Glomerular endothelial cell (primary cell): Measurements from ENCODE around the gene THOC5. TPM values are rescaled to one million over a fixed set of nuclear protein-coding genes. Genes with fewer than 3 reads are reported as not detected.
"Not testable (repeated sequence)": the region's sequence is repeated elsewhere in the genome, so short reads cannot be mapped to it uniquely, and the experiment has no call there.

ENCODE experiments used
- DNase-seq: peaks from one replicate; pipeline ENCODE4 v3.0.0-alpha.2; 2011; ENCODE audit warnings: low read depth, low spot score; ENCODE audit errors: extremely low read depth
- total RNA-seq: library from RNA; depleted of rRNA; stranded (reverse); fragments of >200 nt; gene quantifications from 2 replicates; pipeline ENCODE4 v1.2.3, GENCODE V29; 2015

The THOC5 gene
- total RNA-seq, 1 donor from 2014 or later: 50.9 TPM

DNA sequence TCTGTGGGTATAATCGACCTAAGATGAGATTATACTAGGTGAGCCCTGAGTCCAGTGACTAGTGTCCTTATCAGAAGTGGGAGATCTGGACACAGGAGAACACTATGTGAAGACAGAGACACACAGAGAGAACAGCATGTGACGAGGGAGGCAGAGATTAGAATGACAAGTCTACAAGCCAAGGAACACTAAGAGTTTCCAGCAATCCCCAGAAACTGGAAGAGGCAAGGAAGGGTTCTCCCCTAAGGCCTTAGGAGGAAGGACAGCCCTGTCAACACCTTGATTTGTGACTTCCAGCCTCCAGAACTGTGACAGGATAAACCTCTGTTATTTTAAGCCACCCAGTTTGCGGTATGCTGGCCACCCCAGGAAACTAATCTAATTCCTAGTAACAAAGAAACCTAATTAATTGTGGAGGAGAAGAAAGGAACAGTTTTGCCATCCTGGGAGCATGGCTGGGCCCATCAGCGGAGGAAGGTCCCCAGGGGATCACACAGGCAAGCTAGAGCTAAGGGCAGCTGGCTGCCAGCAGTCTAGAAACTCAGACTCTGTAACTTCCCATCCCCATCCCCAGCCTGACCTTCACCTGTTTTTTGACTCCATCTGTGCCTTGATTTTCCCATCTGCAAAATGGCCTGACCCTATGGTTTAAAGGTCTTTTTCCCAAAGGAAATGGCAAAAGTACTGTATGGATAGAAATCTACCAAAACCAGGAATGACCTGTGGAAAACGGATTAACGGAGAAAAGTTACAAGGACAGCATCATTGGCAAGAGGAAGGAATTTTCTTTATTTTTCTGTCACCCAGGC lies 10.3 kb upstream of the THOC5 start:
- DNase-seq: no peak

- DNase-seq: no peak
Observed at GRCh38 chr22:29559853-29560252, 6.3 kb upstream of the THOC5 start.

DNA sequence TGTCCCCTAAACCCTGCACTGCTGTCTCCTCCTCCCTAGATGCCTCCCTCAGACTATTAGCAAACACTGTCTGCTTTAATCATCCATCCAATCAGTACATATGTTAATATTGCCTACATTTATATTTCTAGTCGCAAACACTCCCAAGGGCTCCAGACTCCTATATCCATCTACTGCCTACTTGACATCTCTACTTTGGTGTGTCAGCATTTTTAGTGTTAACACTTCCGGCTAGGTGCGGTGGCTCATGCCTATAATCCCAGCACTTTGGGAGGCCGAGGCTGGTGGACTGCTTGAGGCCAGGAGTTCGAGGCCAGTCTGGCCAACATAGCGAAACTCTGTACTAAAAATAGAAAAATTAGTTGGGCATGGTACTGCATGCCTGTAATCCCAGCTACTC lies 5.5 kb upstream of the THOC5 start:
- no peak for DNase-seq

DNA sequence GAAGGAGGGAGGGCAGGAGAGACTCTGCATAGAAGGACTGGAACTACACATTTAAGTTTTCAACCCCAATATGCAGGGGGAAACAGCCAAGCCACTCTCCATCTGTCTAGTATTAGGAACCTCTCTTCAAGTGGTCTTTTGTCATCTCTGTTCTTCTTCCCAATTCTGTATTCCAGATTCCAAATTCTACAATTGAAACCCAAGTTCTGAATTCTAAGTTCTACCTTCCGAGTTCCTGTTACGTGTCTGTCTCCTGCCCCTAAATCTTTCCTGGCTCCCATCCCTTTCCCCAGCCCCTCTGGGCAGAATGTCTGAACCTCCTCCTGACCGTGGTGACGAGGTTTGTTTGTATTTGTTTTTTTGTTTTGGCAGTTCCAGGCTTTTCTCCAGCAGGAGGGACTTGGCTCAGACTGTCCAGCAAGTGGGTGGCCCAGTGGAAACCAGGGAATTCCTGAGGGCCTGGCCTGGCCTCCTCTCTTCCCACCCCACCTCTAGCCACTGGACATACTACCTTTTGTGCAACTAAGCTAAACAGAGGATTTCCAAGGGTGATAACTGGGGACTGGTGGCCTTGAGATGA lies 1.6 kb upstream of the THOC5 start:
- no peak for DNase-seq

DNA sequence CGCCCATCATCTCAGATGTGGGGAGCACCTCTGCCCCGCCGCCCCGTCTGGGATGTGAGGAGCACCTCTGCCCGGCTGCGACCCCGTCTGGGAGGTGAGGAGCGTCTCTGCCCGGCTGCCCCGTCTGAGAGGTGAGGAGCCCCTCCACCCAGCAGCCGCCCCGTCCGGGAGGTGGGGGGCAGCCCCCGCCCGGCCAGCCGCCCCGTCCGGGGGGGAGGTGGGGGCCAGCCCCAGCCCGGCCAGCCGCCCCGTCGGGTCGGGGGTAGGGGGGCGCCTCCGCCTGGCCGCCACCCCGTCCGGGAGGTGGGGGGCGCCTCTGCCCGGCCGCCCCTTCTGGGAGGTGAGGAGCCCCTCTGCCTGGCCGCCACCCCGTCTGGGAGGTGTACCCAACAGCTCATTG lies 1.2 kb downstream of the THOC5 start:
- DNase-seq: not testable (repeated sequence)

GRCh38 chr22:29550005-29550404 lies 3.6 kb downstream of the THOC5 start:
- no peak for DNase-seq

DNA sequence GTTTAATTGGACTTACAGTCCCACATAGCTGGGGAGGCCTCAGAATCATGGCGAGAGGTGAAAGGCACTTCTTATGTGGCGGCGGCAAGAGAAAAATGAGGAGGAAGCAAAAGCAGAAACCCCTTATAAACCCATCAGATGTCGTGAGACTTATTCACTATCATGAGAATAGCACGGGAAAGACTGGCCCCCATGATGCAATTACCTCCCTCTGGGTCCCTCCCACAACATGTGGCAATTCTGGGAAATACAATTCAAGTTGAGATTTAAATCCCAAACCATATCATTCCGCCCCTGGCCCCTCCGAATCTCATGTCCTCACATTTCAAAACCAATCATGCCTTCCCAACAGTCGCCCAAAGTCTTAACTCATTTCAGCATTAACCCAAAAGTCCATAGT lies 8.5 kb downstream of the THOC5 start:
- not testable (repeated sequence) for DNase-seq

DNA sequence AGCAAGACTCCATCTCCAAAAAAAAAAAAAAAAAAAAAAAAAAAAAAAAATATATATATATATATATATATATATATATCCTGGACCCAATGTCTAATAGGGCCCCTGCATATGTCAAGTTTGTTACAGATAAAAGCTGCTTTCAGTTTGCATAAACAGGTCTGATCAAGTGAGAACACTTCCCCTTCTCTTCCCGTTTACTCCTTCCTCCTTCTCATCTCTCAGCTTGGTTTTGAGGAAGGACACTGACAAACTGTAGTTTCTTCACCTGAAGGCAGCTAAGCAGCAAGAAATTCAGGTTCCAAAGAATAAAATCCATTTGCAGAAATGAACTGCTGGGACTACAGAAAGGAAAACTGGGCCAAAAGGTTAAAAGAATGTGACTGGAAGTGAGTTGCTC lies 11.7 kb downstream of the THOC5 start:
- DNase-seq: no peak

DNA sequence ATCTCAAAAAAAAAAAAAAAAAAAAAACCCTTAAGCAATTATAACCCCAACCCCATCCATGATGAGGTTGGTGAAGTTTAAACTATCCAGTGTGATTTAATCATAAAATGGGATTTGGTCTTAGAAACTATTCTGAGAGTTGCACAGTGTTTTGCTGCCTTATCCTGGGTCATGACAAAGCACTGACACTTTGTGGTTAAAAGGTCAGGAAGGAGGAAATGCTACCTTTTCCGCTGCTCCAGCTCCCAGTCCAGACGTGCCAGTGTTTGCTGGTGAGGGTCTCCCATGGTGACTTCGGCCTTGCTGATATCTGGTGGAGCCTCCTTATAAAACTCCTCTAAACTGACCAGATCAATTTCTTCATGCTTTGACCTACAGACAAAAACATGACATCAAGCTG lies 14.5 kb downstream of the THOC5 start:
- no peak for DNase-seq

GRCh38 chr22:29536411-29536810 lies 17.1 kb downstream of the THOC5 start:
- DNase-seq: no peak

- no peak for DNase-seq
Observed at GRCh38 chr22:29531419-29531818, 22.1 kb downstream of the THOC5 start.

DNA sequence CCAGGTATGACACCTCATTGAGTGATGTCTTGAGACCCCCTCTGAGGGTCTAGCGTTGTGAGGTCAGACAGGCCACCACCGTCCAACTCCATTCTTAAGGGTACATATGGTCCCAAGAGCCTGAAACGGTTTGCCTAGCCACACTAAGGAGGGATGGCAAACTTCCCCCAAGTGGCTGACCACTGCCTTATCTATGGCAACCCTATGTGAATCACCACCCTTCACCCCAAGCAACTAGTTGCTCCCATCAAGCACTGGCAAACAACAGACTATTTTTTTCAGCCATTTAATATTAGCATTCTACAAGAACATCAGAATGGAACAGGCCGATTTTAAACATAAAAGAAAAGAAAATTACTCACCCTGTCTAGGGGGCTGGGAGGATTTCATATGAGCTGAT lies 22.8 kb downstream of the THOC5 start:
- no peak for DNase-seq

- no peak for DNase-seq
Observed at GRCh38 chr22:29528144-29528543, 25.4 kb downstream of the THOC5 start.

GRCh38 chr22:29524442-29525191 lies 28.9 kb downstream of the THOC5 start:
- no peak for DNase-seq

DNA sequence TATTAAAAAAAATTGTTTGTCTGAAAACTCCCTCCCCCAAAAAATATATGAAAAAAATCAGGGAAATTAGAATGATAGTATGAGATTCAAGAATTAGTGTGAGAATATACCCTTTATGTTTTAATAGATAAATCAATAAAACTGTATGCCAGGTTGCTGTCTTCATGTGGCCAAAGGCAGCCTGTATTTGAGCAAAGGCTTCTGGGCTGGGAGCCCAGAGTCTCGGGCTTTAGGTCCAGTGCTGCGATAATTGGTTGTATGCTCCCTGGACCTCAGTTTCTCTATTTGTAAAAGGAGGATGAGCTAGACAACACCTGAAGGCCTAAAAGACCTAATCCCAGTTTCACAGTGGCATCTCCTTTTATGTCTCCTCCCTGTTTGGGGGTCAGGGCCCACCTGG lies 29.8 kb downstream of the THOC5 start:
- DNase-seq: no peak

GRCh38 chr22:29521526-29521925 lies 32.0 kb downstream of the THOC5 start:
- DNase-seq: no peak

- peak; percentile 85 for DNase-seq
Observed at GRCh38 chr22:29520851-29521250, 32.7 kb downstream of the THOC5 start.

GRCh38 chr22:29519996-29520395 lies 33.6 kb downstream of the THOC5 start:
- DNase-seq: no peak

- DNase-seq: no peak
Observed at GRCh38 chr22:29518427-29518826, 35.1 kb downstream of the THOC5 start.

GRCh38 chr22:29517215-29517908 lies 36.2 kb downstream of the THOC5 start:
- DNase-seq: no peak

DNA sequence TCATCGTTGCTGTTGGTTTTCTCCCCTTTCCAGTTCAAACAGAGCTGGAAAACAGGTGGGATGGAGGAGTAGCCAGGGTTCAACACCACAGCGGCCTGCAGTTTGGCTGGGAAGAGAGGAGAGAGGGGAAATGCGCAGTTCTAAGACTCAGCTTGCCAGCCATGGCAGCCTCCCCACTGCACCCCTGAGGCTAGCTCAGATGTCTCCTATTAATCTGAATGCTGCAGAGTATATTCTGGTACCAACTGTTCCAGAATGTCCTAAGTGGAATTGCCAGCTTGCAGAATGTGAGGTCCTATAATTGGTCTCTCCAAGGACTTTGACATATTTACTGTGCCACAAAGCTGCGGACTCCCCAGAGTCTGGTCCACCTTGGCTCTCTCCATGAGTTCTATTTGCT lies 41.5 kb downstream of the THOC5 start:
- no peak for DNase-seq
